8988T (cell line): ENCODE data around the gene TMEM229B.

ENCODE experiments used
- DNase-seq: peaks from one replicate; pipeline ENCODE4 v3.0.0; 2011

Gene TMEM229B

DNA sequence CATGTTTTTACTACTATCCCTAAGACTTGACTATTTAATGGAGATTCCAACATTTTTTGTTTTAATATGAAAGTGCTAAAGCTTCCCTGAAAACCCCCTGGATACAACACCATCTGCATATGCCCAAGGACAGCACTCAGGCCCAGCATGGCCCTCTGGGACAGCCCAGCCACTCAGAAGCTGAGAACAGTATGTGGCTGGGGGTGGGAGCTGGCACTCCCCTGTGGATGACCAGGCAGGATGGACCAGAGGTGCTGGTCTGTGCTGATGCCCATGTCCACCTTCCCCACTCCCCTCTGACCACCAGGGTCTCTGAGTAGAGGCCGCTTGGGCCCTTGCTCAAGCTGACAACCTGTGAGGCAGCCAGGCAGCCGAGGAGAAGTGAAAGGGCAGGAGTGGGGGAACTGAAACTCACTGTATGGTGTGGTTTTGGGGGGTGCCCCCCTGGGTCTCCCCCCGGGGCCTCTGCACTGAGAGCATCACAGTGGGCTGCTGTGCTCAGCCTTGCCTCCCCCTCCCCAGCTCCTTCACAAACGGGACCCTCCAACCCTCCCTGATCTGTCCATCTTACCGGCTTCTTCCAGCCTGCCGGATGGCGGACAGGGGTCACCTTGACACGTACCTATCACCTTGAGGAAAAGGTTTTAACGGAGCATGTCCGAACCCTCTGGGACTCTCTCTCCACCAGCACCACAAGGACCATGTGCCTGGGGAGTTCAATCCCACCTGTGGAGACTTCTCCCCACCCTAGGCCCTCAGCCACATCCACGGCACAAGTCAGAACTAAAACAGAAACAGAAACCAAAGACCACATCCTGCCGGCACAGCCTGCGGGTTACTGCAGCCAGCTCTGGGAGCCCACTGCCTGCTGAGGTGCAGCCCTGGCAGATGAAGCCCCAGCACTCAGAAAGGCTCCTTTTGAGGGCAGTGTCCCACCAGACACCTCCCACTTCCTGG, at the start of gene TMEM229B:
TMEM229B (minus strand) TSS at position 785 of the 957 bp plus-strand sequence. CDS start 14,798 bp downstream, outside the sequence.
- no peak for DNase-seq

DNA sequence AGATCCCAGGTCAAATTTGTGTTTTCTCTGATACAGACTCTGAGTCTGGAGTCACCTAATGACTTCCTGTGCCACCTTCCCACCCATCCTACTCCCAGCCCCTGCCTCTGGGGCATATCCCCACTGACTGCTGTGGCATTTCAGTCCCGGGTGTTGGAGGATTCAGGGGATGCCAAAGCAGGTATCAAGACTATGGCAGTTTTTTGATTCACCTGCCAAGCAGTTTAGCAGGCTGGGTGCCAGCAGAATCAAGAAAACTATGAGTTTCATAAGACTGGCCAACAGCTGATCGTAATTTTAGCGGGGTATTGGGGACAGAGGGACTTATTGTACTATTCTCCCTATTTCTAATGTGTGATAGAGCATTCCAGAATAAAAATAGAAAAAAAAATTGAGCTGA, 49.2 kb upstream of the TMEM229B start:
- no peak for DNase-seq

DNA sequence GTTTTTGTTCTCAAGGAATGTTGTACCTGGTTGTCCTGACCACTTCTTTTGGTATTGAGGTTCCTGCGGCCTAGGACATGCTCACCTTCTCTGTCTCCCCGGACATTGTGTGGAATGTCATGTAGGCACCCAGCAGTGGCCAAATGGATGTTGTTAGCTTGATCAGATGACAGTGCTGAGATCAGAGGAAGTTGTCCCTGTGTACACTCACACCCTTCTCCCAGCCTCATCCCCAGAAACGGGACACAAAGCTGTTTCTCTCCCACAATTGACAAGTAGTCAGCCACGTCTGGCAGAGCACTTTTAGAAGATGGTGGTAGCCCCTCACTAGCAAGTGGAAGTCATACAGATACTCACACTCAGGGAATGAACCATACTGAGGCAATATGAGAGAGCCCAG, 47.6 kb upstream of the TMEM229B start:
- no peak for DNase-seq

GRCh38 chr14:67533754-67534085, 45.2 kb upstream of the TMEM229B start:
- no peak for DNase-seq

DNA sequence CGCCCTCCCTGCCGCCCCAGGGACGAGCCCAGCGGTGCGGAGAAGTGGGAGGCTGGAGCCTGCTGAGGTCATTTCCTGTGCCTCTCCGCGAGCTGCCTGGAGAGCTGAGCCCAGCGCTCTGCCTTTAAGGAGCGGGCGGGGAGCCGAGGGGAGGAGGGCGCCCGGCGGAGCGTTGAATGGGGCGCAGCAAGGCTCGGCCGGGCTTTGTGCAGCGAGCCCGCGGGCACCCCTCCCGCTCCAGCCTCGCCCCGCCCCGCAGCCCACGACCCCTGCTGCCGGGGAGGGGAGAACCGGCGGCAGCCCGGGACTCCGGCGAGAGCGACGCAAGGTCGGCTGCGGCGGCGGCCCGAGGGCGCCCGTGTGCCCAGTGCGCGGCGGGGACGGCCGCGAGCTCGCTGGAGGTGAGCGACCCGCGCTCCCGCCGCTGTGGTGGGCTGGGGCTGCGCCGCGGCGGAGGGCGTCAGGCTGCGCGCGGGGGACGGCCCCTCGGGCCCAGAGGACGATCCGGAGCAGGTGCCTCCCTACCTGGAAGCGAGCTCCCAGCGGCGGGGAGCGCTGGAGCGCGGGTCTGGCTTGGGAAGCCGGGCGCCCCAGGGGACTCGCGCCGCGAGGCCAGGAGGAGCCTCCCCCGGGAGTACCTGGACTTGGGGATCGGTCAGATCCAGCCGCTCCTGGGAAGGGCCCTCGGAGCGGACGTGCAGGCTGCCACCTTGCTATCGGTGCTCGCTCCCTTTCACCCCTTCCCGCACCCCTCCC, 44.7 kb upstream of the TMEM229B start, which contains the start of gene PLEKHH1:
PLEKHH1 (plus strand) TSS at position 293 of the 756 bp plus-strand sequence. CDS start 8,578 bp downstream, outside the sequence.
- peak; percentile 88 for DNase-seq

- no peak for DNase-seq
Observed at GRCh38 chr14:67532606-67532997, 44.1 kb upstream of the TMEM229B start.

- DNase-seq = no peak
Observed at GRCh38 chr14:67529947-67530935, 41.7 kb upstream of the TMEM229B start.

GRCh38 chr14:67528276-67528675, 39.8 kb upstream of the TMEM229B start:
- DNase-seq = no peak

GRCh38 chr14:67527756-67528155, 39.2 kb upstream of the TMEM229B start:
- no peak for DNase-seq

DNA sequence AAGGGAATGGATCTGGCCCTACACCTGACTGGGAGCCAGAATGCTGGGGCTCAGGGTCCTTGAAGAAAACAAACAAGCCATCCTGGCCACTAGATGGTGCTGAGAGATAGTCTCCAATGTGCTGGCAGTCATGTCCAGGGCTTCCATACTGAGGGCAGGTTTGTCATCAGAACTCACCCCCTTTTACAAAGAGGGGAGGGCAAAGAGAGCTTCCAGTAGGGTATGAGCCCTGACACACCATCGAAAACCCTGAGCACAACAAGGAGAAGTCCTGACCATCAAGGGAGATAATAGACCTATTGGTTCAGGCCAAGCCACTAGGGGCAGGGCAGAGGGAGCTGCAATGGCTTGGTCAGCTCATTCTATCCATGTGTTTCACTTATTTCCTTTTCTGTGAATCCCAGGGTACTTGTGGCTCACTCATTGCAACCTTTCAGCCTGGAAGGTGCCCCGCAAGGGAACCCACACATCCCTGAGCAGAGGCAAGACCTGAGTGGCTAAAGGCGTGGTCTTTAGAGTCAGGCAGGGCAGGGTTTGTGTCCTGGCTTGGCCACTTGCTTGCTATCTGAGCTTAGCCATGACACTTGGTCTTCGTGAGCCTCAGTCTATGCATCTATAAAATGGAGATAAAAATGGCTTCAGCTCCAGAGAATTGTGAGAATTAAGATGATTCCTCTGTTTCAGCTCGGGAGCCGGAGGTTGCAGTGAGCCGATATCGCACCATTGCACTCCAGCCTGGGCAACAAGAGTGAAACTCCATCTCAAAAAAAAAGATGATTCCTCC, 38.3 kb upstream of the TMEM229B start:
- no peak for DNase-seq

GRCh38 chr14:67526181-67526580, 37.7 kb upstream of the TMEM229B start:
- DNase-seq = no peak

- no peak for DNase-seq
Observed at GRCh38 chr14:67525389-67525788, 36.9 kb upstream of the TMEM229B start.

DNA sequence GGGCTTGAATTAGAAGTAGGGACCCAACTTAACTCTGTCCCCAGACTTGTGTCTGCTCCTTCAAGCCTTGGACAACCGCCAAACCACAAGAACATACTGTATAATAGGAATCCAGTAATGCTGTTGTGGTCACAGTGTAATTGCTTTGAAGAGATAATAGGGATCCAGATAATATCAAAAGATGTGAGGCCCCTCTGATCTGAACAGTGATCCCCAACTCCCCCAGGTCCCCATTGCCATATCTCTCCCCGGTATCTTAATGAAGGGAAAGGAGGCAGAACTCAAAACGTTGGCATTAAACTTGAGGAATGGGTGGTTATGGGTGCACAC, 36.1 kb upstream of the TMEM229B start:
- no peak for DNase-seq

GRCh38 chr14:67523764-67524633, 35.5 kb upstream of the TMEM229B start:
- no peak for DNase-seq

- DNase-seq = no peak
Observed at GRCh38 chr14:67522270-67522669, 33.7 kb upstream of the TMEM229B start.

DNA sequence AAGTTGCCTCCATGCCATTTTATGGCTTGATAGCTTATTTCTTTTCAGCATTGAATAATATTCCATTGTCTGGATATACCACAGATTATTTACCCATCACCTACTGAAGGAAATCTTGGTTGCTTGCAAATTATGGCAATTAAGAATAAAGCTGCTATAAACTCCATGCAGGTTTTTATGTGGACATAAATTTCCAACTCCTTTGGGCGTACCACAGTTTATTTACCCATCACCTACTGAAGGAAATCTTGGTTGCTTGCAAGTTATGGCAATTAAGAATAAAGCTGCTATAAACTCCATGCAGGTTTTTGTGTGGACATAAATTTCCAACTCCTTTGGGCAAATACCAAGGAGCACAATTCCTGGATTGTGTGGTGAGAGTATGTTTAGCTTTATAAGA, 32.0 kb upstream of the TMEM229B start:
- no peak for DNase-seq

DNA sequence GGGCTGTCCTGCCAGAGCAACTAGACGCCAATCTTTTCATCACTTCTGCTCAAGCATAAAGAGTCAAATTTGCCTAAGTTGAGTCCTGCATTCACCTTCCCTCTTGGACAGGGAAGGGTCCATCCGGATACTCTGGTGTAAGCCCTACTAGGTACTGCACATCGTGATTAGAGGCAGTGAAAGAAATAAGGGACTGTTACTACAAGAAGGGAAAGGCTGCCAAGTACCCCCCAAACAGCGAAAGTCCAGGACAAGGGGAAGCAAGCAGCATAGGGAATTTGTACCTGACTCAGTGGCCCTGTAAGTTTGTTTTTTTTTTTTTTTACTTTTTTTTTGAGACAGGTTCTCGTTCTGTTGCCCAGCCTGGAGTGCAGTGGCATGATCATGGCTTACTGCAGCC, 30.9 kb upstream of the TMEM229B start:
- DNase-seq = no peak

GRCh38 chr14:67517083-67517482, 28.6 kb upstream of the TMEM229B start:
- DNase-seq = peak; percentile 72

DNA sequence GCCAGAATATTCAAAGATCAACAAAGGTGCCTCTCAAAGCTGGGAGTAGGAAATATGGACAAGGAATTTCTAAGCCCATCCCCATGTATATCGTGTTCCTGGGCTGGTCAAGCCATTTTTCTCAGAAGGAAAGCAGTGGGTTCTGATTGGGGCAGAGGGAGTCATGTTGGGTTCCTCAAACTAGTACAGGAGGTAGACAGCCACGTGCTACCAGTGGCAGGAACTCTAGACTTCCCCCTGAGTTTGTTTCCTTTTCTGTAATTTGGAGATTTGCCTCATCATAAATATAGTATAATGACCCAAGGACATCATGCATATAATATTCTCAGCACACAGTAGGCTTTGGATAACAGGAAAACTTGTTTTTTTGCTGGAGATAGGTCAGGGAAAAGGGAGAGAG, 28.2 kb upstream of the TMEM229B start:
- no peak for DNase-seq

- peak; percentile 46 for DNase-seq
Observed at GRCh38 chr14:67515386-67516079, 27.0 kb upstream of the TMEM229B start.
